Activated T-helper 1 cell treated with anti-CD3 and anti-CD28 coated beads, Interleukin-2, amount 50 U/mL, for 16 hours (primary cell): ENCODE data around the gene PSD4.
A peak's percentile ranks its signal among the peaks of the same experiment; 100 is the strongest.

Experiments
- DNase-seq, 2 donors: peaks; one replicate each; pipeline ENCODE4 v3.0.0-alpha.2; 2020; ENCODE audit warnings: low read depth in 1 of 2, low spot score in 1 of 2

The PSD4 gene

GRCh38 chr2:113183264-113183663 lies 9.5 kb downstream of the PSD4 start:
- no peak for DNase-seq

DNA sequence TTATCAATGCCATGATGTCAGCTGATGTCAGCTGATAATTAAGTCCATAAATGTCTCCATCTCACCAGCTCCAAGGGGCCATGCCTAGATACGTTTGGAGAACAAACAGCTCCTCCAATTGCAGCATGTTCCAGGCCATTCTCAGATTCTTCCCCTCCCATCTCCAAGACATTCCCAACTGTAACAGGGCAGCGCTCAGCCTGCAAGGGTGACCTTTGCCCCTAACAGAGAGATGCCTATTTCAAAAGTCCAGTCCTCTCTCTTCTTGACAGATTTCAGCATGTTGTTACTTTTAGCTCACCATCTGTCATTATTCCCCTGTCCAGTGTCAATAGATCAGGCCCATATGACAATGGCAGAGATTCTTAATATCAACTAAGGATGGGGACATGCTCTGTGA lies 9.9 kb downstream of the PSD4 start:
- DNase-seq, result no peak

DNA sequence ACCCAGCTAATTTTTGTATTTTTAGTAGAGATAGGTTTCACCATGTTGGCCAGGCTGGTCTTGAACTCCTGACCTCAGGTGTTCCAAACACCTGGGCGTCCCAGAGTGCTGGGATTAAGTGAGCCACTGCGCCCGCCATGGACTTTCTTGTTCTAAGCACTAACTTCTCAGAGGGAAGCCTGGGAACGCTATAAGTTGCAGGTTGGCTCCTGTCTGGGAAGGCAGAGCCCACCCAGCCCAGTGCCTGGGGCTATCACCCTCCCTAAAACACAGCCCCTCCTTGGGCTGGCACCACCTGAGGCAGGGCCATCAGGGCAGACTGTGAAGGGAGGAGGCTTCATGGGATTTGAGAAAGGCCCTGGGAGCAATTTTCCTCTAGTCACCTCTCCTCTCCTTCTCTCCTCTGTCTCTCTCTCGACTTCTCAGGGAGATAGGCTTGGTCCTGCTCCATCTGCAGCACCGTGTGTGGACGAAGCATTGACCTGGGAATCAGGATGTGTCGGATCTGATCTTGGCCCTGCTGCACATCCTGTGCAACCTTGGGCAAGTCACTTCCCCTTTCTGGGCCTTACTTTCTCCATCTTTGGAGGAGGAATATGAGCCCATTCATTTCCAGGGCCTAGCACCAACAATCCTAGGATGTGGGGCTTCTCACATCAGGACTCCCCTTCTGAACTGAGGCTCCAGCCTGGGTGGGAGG lies 10.9 kb downstream of the PSD4 start:
- DNase-seq, result no peak

GRCh38 chr2:113185664-113186432 lies 12.1 kb downstream of the PSD4 start:
- DNase-seq, result no peak

GRCh38 chr2:113186433-113186796 lies 12.6 kb downstream of the PSD4 start:
- no peak for DNase-seq

GRCh38 chr2:113187771-113188170 lies 14.0 kb downstream of the PSD4 start:
- no peak for DNase-seq

GRCh38 chr2:113190871-113191270 lies 17.1 kb downstream of the PSD4 start:
- DNase-seq, result no peak

- no peak for DNase-seq
Measured at GRCh38 chr2:113192459-113193100, 18.8 kb downstream of the PSD4 start.

DNA sequence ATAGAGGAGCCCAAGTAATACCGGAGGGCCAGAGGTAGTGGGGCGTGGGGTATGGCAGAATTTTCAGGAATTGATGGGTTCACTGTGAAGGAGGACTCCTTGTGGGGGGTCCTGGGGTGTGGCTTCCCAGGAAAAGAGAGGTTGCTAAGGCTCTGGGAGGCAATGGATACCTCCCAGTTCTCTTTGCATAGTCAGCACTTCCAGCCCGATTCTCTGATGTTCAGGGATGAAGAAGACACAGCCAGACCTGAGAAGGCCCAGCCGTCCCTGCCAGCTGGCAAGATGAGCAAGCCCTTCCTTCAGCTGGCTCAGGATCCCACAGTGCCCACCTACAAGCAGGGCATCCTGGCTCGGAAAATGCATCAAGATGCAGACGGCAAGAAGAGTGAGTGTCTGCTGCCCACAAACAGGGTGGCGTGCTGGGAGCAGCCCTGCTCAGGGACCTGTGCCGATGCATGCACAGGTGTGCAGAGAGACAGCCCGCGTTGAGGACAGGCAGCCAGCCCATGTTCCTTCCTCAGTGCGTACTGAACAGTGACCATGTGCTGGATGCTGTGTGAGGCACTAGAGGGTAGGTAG lies 22.2 kb downstream of the PSD4 start:
- DNase-seq, result no peak

DNA sequence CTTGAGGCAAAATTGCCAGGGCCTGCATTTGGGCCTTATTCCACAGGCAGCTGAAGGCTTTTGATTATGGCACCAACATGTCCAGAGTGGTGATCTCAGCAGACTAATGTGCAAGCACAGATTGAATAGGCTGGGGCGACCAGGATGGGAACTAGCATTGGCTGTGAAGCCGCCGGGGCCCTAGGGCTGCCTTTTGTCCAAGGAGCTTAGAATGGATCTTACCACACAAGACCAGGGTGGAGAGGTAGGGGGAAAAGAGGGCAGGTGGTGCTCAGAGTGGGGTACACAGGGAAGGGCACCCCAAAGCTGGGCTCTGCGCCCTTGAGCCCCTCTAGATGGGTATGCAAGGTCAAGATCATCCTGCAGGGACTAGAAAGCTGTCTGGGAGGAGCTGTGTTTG lies 23.1 kb downstream of the PSD4 start:
- no peak for DNase-seq

DNA sequence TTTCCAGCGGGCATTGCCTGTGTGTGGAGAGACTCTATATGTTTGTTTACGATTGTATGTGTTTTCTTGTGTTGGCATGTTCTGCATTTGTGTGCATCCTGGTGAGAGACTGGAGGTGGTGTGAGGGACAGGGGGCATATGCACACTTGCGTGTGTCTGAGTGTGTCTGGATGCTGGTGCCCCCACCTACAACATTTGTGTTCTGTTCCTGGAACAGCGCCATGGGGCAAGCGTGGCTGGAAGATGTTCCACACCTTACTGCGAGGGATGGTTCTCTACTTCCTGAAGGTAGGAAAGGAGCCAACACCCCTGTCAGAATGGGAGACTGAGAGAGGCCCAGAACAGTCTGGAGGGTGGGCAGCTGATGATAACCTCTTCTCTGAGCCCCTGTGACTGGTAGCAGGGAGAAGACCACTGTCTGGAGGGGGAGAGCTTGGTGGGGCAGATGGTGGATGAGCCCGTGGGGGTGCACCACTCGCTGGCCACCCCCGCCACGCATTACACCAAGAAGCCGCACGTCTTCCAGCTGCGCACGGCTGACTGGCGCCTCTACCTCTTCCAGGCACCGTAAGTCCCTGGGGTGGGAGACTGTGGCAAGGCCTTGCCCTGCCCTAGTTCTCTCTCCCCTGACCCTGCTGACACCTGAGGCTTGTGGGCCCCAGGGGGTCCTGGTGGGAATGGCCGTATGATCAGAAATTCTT lies 23.7 kb downstream of the PSD4 start:
- DNase-seq, result no peak

DNA sequence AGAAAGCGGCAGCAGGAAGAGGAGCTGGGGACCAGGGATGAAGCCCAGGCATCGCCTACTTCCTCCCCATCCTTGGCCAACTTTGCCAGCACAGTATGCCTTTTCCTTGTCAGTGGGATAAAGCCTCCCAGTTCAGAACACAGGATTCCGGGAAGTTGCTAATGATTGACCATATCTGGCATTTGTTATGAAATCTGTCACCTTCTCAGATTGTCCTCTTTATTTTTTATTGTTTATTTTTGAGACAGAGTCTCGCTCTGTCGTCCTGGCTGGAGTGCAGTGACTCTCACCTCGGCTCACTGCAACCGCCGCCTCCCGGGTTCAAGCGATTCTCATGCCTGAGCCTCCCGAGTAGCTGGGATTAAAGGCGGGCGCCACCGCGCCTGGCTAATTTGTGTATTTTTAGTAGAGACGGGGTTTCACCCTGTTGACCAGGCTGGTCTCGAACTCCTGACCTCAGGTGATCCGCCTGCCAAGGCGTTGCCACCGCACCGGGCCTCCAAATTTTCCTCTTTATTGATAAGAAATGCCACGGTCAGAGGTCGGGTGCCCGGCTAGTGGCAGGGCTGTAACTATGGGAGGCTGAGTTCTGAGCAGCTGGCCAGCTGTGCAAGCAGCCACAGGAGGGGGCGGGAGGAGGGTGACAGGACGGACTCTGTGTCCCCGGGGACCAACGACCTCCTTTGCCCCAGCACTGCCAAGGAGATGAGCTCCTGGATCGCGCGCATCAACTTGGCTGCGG lies 24.4 kb downstream of the PSD4 start:
- no peak for DNase-seq

DNA sequence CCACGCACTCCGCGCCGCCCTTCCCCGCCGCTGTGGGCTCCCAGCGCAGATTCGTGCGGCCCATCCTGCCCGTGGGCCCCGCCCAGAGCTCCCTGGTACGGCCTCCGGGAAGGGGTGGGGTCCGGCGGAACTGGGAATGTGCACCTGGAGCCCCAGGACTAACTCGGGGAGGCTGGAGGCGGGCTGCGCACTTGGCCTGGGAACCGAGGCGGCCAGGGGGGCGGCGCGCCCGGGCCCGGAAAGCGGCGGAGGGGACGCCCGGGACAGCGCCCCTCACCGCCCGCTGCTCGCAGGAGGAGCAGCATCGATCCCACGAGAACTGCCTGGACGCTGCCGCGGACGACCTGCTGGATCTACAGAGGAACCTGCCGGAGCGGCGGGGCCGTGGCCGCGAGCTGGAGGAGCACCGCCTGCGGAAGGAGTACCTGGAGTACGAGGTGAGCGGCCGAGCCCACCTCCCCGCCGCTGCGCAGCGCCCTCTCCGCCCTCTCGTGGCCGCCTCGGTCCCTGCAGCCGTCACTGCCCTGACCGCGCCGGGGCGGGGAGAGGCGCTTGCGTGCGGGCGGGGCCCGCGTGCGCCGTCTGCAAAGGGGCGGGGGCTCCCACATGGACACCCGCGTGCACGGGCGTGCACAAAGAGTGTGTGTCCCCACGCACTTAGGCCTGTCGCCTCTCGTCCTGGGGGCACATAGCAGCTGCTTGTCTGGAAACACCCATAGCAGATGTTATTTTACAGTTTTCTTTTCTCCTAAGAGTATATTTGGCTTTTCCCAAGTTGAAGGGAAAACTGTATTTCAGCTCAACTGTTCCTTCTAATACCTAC lies 25.2 kb downstream of the PSD4 start:
- peak; percentile 60 to 62 for DNase-seq

DNA sequence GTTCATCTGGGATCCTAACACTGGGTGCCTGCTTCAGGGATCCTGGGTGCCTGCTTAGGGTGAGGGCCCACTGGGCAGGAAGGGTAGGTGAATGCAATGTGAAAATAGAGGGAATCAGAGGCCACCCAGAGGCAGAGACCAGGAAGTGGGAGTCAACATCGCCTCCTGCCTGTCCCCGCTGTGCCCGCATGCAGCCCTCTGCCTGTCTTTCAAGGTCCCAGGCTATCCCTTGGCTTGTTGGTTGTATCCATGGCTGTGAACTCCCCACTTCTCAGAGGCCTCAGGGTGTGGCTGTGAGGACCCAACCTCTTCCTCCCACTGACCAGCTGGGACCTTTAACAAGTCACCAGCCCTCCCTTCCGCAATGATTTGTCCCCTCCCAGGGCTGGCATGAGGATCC lies 26.5 kb downstream of the PSD4 start:
- DNase-seq, result no peak

DNA sequence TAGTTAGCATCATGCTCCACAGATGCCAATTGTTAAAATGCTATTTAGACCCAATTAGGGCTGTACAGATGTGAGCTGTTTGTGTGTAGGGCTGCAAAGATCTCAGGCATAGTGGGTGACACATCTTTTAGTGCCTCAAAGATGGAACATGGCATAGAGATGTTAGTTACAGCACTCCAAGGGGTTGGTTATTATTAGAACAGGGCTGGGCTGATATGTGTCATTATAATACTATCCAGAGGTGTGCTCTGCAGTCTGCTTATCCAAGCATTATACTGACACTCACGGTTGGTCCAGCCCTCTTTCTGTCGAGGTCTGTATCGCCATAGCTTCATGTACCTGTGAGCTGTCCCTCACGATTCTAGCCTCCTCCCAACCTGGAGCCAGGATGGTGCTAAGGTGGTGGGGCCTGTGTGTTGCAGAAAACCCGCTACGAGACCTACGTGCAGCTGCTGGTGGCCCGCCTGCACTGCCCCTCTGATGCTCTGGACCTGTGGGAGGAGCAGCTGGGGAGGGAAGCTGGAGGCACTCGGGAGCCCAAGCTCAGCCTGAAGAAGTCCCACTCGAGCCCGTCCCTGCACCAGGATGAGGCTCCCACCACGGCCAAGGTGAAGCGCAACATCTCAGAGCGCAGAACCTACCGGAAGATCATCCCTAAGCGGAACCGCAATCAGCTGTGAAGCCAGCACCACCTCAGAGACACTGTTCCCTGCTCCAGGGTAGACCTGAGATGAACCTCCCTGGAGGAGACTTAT lies 27.1 kb downstream of the PSD4 start:
- DNase-seq, result no peak

- DNase-seq, result no peak
Measured at GRCh38 chr2:113201496-113202304, 27.9 kb downstream of the PSD4 start.

DNA sequence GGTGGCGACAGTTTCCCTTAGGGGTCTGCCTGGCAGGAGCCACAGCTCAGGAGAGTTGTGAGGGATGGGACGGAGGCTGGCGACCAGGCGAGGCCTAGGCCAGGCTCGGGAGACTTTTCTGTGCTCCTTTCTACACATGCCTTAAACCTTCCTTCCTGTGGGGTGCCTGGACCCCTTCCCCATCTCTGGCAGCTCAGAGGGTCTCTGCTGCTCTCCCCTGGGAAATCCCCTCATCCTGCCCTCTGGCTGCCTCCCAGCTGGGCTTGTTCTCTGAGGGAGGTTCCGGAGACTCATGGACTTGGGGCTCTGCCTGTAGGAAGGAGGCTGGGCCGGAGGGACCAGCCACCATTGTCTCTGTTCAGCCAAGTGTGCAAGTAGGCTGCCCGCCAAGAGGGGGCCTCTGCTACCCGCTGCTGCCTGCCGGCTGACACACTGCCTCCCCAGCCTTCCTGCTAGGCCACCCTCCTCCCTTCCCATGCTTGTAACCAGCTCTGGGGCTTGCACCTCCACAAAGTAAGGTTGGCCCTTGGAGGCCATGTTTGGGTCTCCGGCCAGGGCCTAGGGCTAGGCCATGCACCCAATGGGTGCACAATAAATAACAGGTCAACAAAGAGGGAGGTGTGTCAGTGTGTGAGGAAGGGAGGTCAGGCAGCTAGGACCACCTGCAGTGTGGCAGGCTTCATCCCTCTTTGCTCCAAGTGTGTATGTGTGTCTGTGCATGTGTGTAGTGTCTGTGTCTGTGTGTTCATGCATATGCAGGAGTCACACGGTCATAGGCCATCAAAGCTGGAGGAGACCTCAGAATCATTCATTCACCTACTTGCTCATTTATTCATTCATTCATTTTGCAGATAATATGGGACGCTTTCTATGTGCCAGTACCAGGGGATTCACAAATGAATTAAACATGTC lies 28.8 kb downstream of the PSD4 start:
- DNase-seq, result no peak
